Endothelial cell of umbilical vein (primary cell): ENCODE measurements around the gene MYRFL. TPM values are rescaled to one million over a fixed set of nuclear protein-coding genes. Genes with fewer than 3 reads are reported as not detected.

ENCODE experiments used
- BruUV-seq: library from RNA; stranded (reverse); fragments of 400-500 nt; replicated peaks from 2 replicates; lab custom pipeline; 2021; lab: Mats Ljungman, UMichigan
- CTCF ChIA-PET: fragments of 300-600, 350-600 bp; sonication (Branson Sonifier 250); formaldehyde crosslinking; loops from one replicate; lab custom pipeline; 2021; ENCODE audit warnings: antibody characterized with exemption, inconsistent platforms; lab: Charles Lee
- POLR2A ChIA-PET: fragments of 300-600, 350-600 bp; sonication (Branson Sonifier 250); formaldehyde crosslinking; loops from one replicate; lab custom pipeline; 2021; ENCODE audit warnings: antibody characterized with exemption, inconsistent platforms; lab: Charles Lee
- DNase-seq: peaks from one replicate; pipeline ENCODE4 v3.0.0-alpha.2; 2011; ENCODE audit warnings: low read depth, low spot score
- FAIRE-seq: peaks from 2 replicates; lab custom pipeline; 2011; peaks lifted over from hg19 to GRCh38; lab: Jason Lieb, UNC
- H2AFZ ChIP-seq: 2 replicates; pipeline ENCODE4 v1.6.0; 2012; ENCODE audit warnings: low read depth, low read length, control low read depth, inconsistent platforms
- H3K27ac ChIP-seq: 2 replicates; pipeline ENCODE4 v1.5.1; 2011; ENCODE audit warnings: low read depth, mild to moderate bottlenecking, control low read depth, low read length, moderate library complexity; ENCODE audit not compliant: insufficient read depth
- H3K27me3 ChIP-seq, 2 experiments: 2 replicates each; pipeline versions ENCODE4 v1.6.0 to v1.6.1; 2011; ENCODE audit warnings: low read length in 2 of 2, mixed read lengths in 1 of 2; ENCODE audit not compliant: control insufficient read depth in 2 of 2, insufficient read depth in 2 of 2
- H3K36me3 ChIP-seq, 2 experiments: 2 replicates in 1 of 2; 3 replicates in 1 of 2; pipeline ENCODE4 v1.5.1; 2011; ENCODE audit warnings: low read length in 2 of 2, mild to moderate bottlenecking in 1 of 2, moderate library complexity in 1 of 2; ENCODE audit not compliant: control insufficient read depth in 2 of 2, insufficient read depth in 2 of 2; ENCODE audit errors: extremely low read depth in 1 of 2
- H3K4me1 ChIP-seq: 3 replicates; pipeline ENCODE4 v1.5.1; 2011; ENCODE audit warnings: mild to moderate bottlenecking, low read length; ENCODE audit not compliant: control insufficient read depth, insufficient read depth; ENCODE audit errors: extremely low read depth
- H3K4me2 ChIP-seq: 2 replicates; pipeline ENCODE4 v1.6.1; 2011; ENCODE audit warnings: low read length, control low read depth, mixed read lengths; ENCODE audit not compliant: insufficient read depth
- H3K4me3 ChIP-seq, 3 experiments: fragments of 200-600 bp in 1 of 3; sonication (generic), shearing (Covaris generic) in 1 of 3; replicated peaks in 1 of 3; 2 replicates each; pipeline ENCODE4 v1.5.1; 2011 to 2016; ENCODE audit warnings: control low read depth in 3 of 3, low read length in 3 of 3, mild to moderate bottlenecking in 2 of 3, inconsistent platforms in 1 of 3, low read depth in 1 of 3, moderate library complexity in 1 of 3; ENCODE audit not compliant: insufficient read depth in 1 of 3
- H3K79me2 ChIP-seq: 2 replicates; pipeline ENCODE4 v1.6.0; 2012; ENCODE audit warnings: low read length, inconsistent platforms; ENCODE audit not compliant: control insufficient read depth, insufficient read depth
- H3K9ac ChIP-seq: replicated peaks from 2 replicates; pipeline ENCODE3; 2011; ENCODE audit warnings: low read length, control low read depth; ENCODE audit not compliant: insufficient read depth; ENCODE audit errors: extremely low read depth
- H3K9me1 ChIP-seq: replicated peaks from 3 replicates; pipeline ENCODE4 v1.6.0; 2011; ENCODE audit warnings: mild to moderate bottlenecking, low read length; ENCODE audit not compliant: control insufficient read depth, insufficient read depth; ENCODE audit errors: extremely low read depth
- H3K9me3 ChIP-seq: replicated peaks from 2 replicates; pipeline ENCODE4 v1.5.1; 2012; ENCODE audit warnings: low read length, inconsistent platforms; ENCODE audit not compliant: control insufficient read depth, insufficient read depth
- H4K20me1 ChIP-seq: replicated peaks from 2 replicates; pipeline ENCODE3; 2011; ENCODE audit warnings: mild to moderate bottlenecking, low read length; ENCODE audit not compliant: control insufficient read depth, insufficient read depth; ENCODE audit errors: extremely low read depth
- EZH2 ChIP-seq: IDR thresholded peaks from 2 replicates; pipeline ENCODE4 v1.6.1; 2012; ENCODE audit warnings: borderline replicate concordance, low read depth, mild to moderate bottlenecking, moderate library complexity, low read length, inconsistent platforms; ENCODE audit not compliant: severe bottlenecking
- FOS ChIP-seq: IDR thresholded peaks from 2 replicates; pipeline ENCODE4 v1.6.1; 2011; ENCODE audit warnings: mild to moderate bottlenecking, low read length, moderate library complexity, borderline replicate concordance; ENCODE audit not compliant: insufficient read depth
- GATA2 ChIP-seq: IDR thresholded peaks from 2 replicates; pipeline ENCODE4 v1.7.0; 2011; ENCODE audit warnings: low read depth, mild to moderate bottlenecking, moderate library complexity, mixed read lengths, low read length; ENCODE audit not compliant: insufficient read length, insufficient read depth
- JUN ChIP-seq: IDR thresholded peaks from 2 replicates; pipeline ENCODE4 v1.6.1; 2011; ENCODE audit warnings: borderline replicate concordance, low read depth; ENCODE audit not compliant: insufficient read length, insufficient read depth
- MYC ChIP-seq: IDR thresholded peaks from one replicate; pipeline ENCODE4 v1.6.1; 2011; ENCODE audit warnings: mild to moderate bottlenecking, low read depth, low read length
- POLR2A ChIP-seq: IDR thresholded peaks from 2 replicates; pipeline ENCODE4 v1.6.1; 2012; ENCODE audit warnings: low read depth, mild to moderate bottlenecking, control low read depth, low read length
- POLR2AphosphoS5 ChIP-seq: IDR thresholded peaks from 2 replicates; pipeline ENCODE4 v1.6.1; 2012; ENCODE audit warnings: low read depth, mild to moderate bottlenecking, control low read depth, low read length, moderate library complexity; ENCODE audit not compliant: insufficient read depth
- dilution Hi-C: fragments of 300-500 bp; cut with MboI; formaldehyde crosslinking; loops from one replicate; pipeline ENCODE4 v1.15.0; 2019; ENCODE audit warnings: low sequenced_read_pairs; ENCODE audit not compliant: extremely low pct_ligation_motif_present
- intact Hi-C: fragments of 100-400 bp; cut with micrococcal nuclease; formaldehyde crosslinking; loops from one replicate; pipeline ENCODE4 v1.10.0; 2022
- polyA plus RNA-seq, 4 experiments: library from polyadenylated mRNA; depleted of rRNA in 3 of 4; stranded (reverse) in 3 of 4; unstranded in 1 of 4; fragments of >200 nt; gene quantifications; 2 replicates each; pipeline versions ENCODE4 v1.2.1 to v1.2.3, GENCODE V29; 2011 to 2012; ENCODE audit warnings: missing spikeins in 1 of 4
- total RNA-seq: library from RNA; stranded (reverse); gene quantifications from 2 replicates; pipeline ENCODE4 v1.2.3, GENCODE V29; 2021
- TF ChIP-seq, protein P1 (sequence below): IDR thresholded peaks from 2 replicates; pipeline ENCODE4 v1.6.1; 2011; ENCODE audit not compliant: insufficient read depth, insufficient read length
- TF ChIP-seq, protein P2 (sequence below), 2 donors: IDR thresholded peaks; 1 replicate in 1 of 2; 2 replicates in 1 of 2; pipeline ENCODE4 v1.5.1; 2011; ENCODE audit warnings: low read length in 2 of 2, mild to moderate bottlenecking in 2 of 2, moderate library complexity in 2 of 2, control low read depth in 1 of 2, inconsistent platforms in 1 of 2, low read depth in 1 of 2; ENCODE audit not compliant: insufficient read depth in 1 of 2; ENCODE audit errors: extremely low read depth in 1 of 2

MYRFL gene
- total and polyA plus RNA-seq, 2 donors (not counting 3 experiments of a cell fraction or from before 2014, with no cell fraction given) = not detected

GRCh38 chr12:69886715-69887114, 61.7 kb downstream of the MYRFL start:
- H2AFZ ChIP-seq = no peak overlapping the region
- H3K4me2 ChIP-seq = no peak overlapping the region
- CTCF ChIA-PET = interaction anchor here (0.9 to 1.3 kb wide), 3 partner anchors 14 to 690 kb away, joined by 3 to 4 read pairs (median 3); no protein-coding TSS in a partner anchor

More at GRCh38 chr12:69886715-69887114, 61.7 kb downstream of the MYRFL start:
- H4K20me1 ChIP-seq = no peaks in the 10 kb centered on the region
- DNase-seq (no peak), FAIRE-seq (no peak)
- H3K79me2 ChIP-seq = no peaks in the 10 kb centered on the region
- dilution Hi-C loops (no loop called here), intact Hi-C loops (no loop called here)
- H3K9me3 ChIP-seq = no peaks in the 10 kb centered on the region
- no peak overlapping the region for H3K4me3 ChIP-seq
- H3K27me3 ChIP-seq = peaks cover 0 to 6% of the 10 kb centered on the region in 2 experiments
- no peak overlapping the region for H3K9ac ChIP-seq
- no peak overlapping the region for H3K27ac ChIP-seq
- no peak for TF ChIP-seq JUN
- TF ChIP-seq, protein P1, sequence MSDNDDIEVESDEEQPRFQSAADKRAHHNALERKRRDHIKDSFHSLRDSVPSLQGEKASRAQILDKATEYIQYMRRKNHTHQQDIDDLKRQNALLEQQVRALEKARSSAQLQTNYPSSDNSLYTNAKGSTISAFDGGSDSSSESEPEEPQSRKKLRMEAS = no peak
- TF ChIP-seq, protein P2, sequence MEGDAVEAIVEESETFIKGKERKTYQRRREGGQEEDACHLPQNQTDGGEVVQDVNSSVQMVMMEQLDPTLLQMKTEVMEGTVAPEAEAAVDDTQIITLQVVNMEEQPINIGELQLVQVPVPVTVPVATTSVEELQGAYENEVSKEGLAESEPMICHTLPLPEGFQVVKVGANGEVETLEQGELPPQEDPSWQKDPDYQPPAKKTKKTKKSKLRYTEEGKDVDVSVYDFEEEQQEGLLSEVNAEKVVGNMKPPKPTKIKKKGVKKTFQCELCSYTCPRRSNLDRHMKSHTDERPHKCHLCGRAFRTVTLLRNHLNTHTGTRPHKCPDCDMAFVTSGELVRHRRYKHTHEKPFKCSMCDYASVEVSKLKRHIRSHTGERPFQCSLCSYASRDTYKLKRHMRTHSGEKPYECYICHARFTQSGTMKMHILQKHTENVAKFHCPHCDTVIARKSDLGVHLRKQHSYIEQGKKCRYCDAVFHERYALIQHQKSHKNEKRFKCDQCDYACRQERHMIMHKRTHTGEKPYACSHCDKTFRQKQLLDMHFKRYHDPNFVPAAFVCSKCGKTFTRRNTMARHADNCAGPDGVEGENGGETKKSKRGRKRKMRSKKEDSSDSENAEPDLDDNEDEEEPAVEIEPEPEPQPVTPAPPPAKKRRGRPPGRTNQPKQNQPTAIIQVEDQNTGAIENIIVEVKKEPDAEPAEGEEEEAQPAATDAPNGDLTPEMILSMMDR (IDR thresholded peaks at IDR 0.05; ENCODE audit: extremely low read depth in 1 of 2, insufficient read depth in 1 of 2, low read depth in 1 of 2, low read length in 2 of 2) = no peak
- TF ChIP-seq FOS = no peak
- TF ChIP-seq POLR2AphosphoS5 = no peak
- no peak for TF ChIP-seq POLR2A
- no peak for TF ChIP-seq GATA2
- no peak for TF ChIP-seq MYC
- no peak for TF ChIP-seq EZH2
- POLR2A ChIA-PET = no interaction called here
- no peaks in the 10 kb centered on the region for H3K36me3 ChIP-seq
- H3K4me1 ChIP-seq = no peaks in the 10 kb centered on the region
- BruUV-seq = no TSS peak
- no peaks in the 10 kb centered on the region for H3K9me1 ChIP-seq
